HG03558 (cell line): Measurements from ENCODE around the gene UBAC2.
"Not testable (repeated sequence)": the region's sequence is repeated elsewhere in the genome, so short reads cannot be mapped to it uniquely, and the experiment has no call there.

Experiments
- ATAC-seq: cut with Tn5 transposase; IDR thresholded peaks from one replicate; pipeline ENCODE4 v1.9.1; 2021; ENCODE audit warnings: moderate number of reproducible peaks; ENCODE audit not compliant: unreplicated experiment; ENCODE audit errors: extremely low read depth

Gene UBAC2

DNA sequence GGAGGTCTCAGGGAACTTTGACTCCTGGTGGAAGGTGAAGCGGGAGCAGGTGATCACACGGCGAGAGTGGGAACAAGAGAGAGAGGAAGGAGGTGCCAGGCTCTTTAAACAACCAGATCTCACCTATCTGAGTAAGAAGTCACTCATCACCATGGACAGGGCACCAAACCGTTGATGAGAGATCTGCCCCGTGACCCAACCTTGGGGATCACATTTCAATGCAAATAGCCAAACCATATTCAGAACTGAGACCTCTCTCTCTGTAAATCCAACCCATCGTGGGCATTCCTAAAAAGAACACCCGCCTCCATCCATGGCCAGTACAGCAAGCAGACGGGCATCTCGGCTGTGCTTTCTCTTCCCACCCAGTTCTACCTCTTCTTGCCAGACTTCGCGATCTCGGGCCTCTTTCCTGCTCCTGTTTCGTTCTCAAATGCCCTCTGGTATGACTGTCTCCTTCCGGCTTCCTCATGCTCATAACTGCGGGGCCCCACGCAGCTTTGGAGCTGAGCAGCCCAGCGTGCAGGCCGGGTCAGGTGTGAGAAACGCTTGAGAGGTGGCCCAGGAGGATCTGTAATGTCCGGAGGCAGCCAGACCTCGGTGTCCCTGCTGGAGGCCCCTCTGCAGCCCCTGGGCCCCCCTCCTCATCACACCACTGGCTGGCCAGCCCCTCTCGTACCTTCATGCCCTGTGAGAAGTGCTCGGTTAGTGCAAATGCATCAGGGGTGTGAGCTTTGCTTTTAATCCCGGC lies 203.5 kb downstream of the UBAC2 start:
- ATAC-seq = no peak

DNA sequence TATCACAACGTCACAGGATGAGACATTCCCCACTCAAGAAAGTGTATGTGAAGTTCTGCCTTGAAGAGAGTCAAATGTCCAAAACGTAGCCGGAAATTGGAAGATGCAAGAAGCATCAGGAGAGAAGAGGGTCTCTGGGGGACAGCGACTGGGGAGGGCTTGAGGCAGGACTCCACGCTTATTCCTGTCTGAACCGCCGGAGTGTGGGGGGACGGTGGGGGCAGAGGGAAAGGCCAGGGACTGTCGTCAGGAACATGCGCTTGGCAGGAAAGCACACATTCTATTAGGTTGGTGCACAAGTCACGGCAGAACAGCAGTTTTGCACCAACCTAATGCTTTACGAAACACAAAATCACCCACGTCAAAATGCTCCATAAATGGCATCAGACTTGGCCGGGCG lies 205.3 kb downstream of the UBAC2 start:
- no peak for ATAC-seq

GRCh38 chr13:99406799-99407201 lies 206.1 kb downstream of the UBAC2 start:
- ATAC-seq = no peak

DNA sequence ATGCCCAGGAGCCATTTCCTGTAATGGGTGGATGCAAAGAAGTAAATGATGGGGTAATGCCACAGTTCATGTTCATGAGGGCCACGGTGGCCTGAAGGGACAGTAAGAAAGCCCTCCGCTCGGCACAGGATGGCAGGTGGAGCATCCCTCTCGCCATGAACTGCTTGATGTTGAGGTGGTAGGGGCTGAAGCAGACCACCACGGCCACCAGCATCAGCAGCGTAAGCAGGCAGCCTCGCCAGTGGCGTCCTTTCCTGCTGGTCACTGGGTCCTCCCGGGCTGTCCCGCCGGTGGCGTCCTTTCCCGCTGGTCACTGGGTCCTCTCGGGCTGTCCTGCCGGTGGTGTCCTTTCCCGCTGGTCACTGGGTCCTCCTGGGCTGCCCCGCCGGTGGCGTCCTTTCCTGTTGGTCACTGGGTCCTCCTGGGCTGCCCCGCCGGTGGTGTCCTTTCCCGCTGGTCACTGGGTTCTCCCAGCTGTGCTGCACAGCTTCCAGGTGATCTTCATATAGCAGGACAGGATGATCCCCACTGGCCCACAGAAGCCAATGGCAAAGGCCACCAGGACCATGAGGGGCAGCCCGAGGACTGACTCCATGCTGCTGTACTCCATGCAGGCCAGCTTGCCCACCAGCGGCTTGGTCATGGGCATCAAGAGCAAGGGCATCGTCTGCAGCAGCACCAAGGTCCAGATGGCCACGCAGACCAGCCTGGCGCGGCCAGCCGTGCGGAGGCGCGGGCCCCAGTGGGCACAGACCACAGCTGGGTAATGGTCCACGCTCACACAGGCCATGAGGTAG lies 207.4 kb downstream of the UBAC2 start:
- no peak for ATAC-seq

DNA sequence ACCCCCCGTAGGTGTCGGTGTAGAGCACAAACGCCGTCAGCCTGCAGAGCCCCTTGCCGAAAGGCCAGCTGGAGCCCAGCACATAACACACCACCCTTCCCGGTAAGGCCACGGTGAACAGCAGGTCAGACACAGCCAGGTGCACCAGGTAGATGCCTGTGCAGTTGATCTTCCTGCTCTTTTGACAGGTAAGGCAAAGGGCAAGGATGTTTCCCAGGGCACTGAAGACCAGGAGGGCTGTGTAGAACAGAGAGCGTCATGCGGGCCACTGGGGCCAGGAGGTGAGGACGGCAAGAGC lies 208.0 kb downstream of the UBAC2 start:
- ATAC-seq = no peak

DNA sequence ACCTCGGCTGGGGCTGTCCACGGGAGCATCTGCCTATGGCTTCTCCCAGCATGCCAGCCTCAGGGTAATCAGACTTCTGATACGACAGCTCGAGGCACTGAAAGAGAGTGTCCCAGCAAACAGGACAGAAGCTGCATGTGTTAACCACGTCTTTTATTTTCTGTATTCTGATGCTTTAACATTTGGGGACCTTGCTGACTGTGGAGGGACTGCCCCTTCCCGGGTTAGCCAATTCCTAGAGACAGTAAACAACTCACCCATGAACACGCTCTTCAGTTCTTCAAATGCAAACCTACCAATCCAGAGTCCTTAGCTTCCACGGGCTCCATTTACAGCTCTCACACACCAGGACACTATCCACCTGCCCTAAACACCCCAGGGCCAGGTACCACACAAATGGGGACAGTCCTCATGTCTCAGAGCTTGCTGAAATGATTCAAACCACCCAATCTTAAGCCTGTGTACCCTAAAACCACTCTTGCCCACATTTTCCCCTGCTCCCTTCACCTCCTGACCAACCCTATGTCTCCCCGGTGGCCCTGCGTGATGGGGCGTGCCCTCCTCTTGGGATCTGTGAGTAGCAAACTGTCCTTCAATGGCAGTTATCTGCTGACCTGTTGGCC lies 208.9 kb downstream of the UBAC2 start:
- ATAC-seq = not testable (repeated sequence)

DNA sequence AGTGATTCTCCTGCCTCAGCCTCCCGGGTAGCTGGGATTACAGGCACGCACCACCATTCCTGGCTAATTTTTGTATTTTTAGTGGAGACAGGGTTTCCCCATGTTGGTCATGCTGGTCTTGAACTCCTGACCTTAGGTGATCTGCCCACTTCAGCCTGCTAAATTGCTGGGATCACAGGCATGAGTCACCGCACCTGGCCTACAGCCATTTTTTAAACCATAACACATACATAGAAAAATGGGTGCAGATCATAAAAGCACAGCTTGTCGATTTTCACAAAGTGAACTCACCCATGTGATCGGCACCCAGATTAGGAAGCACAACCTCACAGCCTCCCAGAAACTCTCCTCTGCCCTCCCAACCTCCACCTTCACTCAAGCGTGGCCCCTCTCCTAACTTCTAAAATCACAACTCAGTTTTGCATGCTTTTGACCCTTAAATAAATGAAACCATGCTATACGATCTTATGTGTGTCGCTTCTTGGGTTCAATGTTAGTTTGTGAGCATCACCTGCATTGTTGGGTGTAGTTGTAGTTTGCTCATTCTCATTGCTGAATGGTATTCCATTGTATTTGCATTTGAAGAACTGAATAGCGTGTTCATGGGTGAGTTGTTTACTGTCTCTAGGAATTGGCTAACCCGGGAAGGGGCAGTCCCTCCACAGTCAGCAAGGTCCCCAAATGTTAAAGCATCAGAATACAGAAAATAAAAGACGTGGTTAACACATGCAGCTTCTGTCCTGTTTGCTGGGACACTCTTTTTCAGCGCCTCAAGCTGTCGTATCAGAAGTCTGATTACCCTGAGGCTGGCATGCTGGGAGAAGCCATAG lies 210.2 kb downstream of the UBAC2 start:
- peak; percentile 49 for ATAC-seq

DNA sequence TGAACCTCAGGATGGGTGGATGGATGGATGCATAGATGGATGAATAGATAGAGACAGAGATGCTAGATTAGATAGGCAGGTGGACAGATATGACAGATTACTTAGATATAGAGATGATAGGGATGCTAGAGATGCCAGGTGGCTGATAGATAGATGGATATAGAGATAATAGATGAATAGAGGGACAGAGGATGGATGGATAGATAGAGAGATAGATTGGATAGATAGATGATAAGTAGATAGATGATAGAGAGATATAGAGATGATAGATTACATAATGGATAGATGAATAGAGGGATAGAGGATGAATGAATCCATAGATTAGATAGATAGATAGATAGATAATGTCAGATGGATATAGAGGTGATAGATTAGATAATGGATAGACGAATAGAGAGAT lies 212.2 kb downstream of the UBAC2 start:
- ATAC-seq = no peak

DNA sequence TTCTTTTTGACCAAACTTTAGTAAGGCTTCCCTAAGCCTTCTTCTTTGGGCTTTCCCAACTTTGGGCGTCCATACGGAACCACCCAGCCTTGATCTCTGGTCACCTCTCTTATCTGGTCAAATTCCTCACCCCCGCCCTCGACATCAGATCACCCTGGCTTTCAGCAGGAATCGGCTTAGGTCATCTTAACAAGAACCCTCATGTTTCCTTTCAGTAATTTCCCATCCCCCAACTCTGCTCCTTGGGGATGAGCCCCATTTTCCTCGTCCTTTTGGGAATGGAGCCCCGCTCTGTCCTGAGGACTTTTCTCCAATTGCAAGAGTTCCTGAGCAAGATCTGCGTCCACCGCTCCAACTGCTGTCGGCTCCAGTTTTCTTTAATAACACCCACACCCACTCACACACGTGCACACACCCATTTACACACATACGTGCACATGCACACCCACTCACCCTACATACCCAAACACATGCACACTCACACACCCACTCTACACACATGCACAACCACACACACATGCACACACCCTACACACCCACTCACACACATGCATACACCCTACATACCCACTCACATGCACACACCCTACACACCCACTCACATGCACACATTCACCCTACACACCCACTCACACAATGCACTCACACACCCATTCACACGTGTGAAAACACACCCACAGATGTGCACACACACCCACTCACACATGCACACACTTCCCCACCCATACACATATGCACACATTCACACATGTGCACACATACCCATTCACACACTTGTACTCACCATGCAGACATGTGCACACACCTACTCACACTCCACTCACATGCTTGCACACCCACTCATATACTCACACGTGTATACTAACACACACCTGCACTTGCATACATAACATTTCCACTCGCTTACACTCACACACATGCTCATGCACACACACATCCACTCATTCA lies 213.7 kb downstream of the UBAC2 start:
- no peak for ATAC-seq

DNA sequence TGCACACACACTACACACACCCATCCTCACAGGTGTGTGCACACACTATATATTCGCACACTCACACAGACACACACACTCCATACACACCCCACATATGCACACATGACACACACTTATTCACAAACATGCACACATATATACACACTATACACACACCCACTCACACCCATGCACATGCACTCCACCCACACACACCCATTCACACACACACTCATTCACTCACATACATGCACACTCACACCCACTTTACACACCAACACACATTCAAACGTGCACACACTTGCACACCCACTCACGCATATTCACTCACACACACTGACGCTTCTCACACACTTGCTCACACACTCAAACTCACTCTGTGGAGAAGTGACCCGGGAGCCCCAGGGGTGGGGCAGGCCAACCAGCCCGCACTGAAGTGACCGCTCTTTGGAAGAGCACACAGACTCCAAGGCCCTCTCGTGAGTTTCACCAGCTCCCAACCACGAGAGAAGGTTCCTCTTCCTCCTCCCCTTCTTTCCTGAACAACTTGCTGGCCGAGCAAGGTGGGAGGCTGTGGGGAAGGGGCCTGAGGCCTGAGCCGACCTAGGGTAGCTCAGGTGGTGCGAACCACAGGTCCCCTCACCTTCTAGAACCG lies 214.5 kb downstream of the UBAC2 start:
- ATAC-seq = no peak

- ATAC-seq = no peak
Measured at GRCh38 chr13:99415851-99416331, 215.2 kb downstream of the UBAC2 start.

- no peak for ATAC-seq
Measured at GRCh38 chr13:99416411-99417121, 215.9 kb downstream of the UBAC2 start.

DNA sequence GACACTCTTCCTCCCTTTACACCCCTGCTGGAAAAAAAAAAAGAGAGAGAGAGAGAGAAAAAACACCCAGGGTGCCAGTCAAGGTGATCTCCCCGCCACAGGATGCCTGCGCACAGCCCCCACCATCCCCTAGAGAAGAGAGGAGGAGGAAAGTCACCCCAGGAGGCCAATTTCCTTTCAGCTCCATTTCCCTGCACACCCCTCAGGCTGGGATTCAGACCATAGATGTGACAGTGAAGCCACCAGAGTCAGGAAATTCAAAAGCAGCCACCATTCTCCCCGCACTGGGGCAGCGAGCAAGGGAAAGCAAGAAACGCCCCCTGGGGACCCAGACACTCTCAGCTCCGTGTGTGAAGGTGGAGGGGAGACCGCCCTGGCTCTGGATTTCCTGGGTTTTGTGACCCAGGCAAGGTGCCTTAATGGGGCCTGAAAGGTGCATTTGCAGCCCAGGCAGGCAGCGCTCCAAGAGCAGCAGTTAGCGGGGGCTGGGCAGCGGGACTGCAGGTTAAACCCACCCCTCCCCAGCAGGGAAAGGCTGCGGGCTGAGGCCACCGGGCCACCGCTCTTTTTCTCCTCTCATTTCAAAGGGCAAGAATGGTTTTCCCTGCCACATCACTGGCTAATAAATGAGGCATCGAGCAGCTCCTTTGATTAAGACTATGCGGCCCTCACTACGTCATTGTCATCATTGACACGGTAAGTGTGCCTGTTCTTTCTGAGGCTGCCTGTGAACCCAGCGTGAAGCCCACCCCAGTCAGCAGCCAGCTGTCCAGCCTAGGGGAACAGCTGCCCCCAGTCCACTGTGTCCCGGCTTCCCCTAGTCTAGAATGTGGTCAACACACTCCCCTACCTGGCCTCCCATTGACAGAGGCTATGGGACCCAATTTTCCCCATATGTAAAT lies 216.8 kb downstream of the UBAC2 start:
- ATAC-seq = no peak

DNA sequence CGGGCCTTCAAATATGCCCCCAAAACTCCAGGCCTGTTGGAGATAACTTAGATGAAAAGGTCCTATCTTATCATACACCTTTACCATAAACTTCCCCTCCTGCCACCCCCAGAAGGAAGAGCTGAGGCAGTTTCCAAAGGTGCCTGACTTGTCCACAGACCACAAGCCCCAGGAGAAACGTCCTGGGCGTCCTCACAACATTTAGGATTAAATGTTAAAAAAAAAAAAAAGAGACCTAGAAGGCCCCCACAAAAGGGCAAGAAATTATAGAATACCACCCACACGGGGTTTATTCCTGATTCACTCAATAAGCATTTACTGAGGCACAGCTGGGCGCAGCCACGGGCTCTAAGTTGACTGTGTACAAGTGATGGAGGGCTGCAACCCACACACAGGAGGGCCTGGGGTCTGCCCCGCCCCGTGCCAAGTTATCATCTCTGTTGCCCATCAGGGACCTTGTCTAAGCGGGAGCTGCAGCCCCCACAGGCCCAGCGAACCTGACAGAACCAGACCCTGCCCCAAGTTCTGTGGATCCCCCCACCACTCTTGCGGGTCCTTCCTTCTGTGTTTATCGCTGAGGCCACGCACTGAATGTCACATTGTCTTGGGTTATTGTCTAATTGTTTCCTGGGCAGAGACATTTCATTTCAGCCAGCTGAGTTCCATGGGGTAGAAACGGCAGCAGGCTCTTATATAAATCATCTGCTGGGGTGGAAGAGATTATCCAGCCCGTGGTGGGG lies 217.6 kb downstream of the UBAC2 start:
- no peak for ATAC-seq

- ATAC-seq = no peak
Measured at GRCh38 chr13:99418843-99419140, 218.1 kb downstream of the UBAC2 start.

DNA sequence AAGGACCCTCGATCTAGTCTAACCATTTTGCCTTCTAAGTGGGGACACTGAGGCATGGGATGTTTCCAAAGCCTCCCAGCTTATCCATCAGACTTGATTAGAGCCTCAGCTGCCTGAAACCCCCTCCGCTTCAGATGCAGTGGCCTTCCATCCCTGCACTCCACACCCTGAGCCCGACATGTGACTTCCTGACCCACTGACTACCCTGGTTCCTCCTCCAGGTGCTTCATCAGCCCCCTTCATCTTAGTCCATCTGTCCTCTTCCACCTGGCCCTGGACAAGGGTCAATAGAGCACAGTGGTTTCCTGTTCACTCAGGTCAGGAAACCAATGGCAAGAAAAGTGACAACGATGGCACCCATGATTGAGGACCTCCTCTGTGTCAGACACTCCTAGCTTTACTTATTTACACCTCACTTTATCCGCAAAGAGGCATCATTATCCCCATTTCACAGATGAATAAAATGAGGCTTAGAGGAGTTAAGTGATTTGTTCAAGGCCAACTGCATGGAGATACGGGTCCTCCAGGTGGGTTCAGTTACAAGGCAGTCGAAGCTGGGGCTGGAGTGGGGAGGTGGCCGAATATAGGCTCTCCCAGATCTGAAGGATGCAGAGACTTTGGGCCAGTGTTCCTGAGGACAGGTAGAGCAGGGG lies 219.1 kb downstream of the UBAC2 start:
- ATAC-seq = no peak
